PC-3 (cell line): ENCODE data around the gene AHCYL2. TPM values are rescaled to one million over a fixed set of nuclear protein-coding genes. Genes with fewer than 3 reads are reported as not detected.

ENCODE experiments used
- ATAC-seq: fragments of 200-7000 bp; cut with Tn5 transposase; 2 replicates; pipeline ENCODE4 v1.9.1; 2020; ENCODE audit warnings: mild to moderate bottlenecking, moderate library complexity
- BruUV-seq: library from RNA; stranded (reverse); fragments of 400-500 nt; replicated peaks from 2 replicates; lab custom pipeline; 2021; lab: Mats Ljungman, UMichigan
- CTCF ChIA-PET: fragments of 300-600 bp; sonication (Branson Sonifier 250); formaldehyde crosslinking; loops from one replicate; lab custom pipeline; 2022; ENCODE audit warnings: antibody characterized with exemption; lab: Charles Lee
- POLR2A ChIA-PET: fragments of 300-600 bp; sonication (Branson Sonifier 250); formaldehyde crosslinking; loops from one replicate; lab custom pipeline; 2022; ENCODE audit warnings: antibody characterized with exemption; ENCODE audit not compliant: unreplicated experiment; lab: Charles Lee
- DNase-seq: peaks from one replicate; pipeline ENCODE4 v3.0.0-alpha.2; 2015
- H2AFZ ChIP-seq: fragments of 300-600 bp; sonication (generic); 2 replicates; pipeline ENCODE4 v1.6.0; 2016; ENCODE audit warnings: antibody characterized with exemption, low read length
- H3F3A ChIP-seq: fragments of 300-600 bp; sonication (generic); one replicate; pipeline ENCODE4 v1.6.0; 2017; ENCODE audit warnings: antibody characterized with exemption, low read length, control low read depth, mild to moderate bottlenecking; ENCODE audit not compliant: unreplicated experiment
- H3K27ac ChIP-seq: fragments of 300-600 bp; sonication (generic); 2 replicates; pipeline ENCODE4 v1.5.1; 2016; ENCODE audit warnings: mild to moderate bottlenecking, low read length
- H3K27me3 ChIP-seq: fragments of 300-600 bp; sonication (generic); 2 replicates; pipeline ENCODE4 v1.6.1; 2016; ENCODE audit warnings: low read length, mixed read lengths
- H3K36me3 ChIP-seq: fragments of 300-600 bp; sonication (generic); 2 replicates; pipeline ENCODE4 v1.6.1; 2016; ENCODE audit warnings: low read depth, mixed run types, low read length, mixed read lengths
- H3K4me1 ChIP-seq: fragments of 300-600 bp; sonication (generic); 2 replicates; pipeline ENCODE4 v1.5.1; 2016; ENCODE audit warnings: low read length; ENCODE audit not compliant: insufficient read depth
- H3K4me2 ChIP-seq: fragments of 300-600 bp; sonication (generic); 2 replicates; pipeline ENCODE4 v1.6.0; 2016; ENCODE audit warnings: low read length
- H3K4me3 ChIP-seq: fragments of 300-600 bp; sonication (generic); 2 replicates; pipeline ENCODE4 v1.5.1; 2016; ENCODE audit warnings: mild to moderate bottlenecking, low read length, mixed read lengths
- H3K79me2 ChIP-seq: fragments of 300-600 bp; sonication (generic); 2 replicates; pipeline ENCODE4 v1.6.1; 2017; ENCODE audit warnings: low read length, mixed read lengths
- H3K9ac ChIP-seq: fragments of 300-600 bp; sonication (generic); 2 replicates; pipeline ENCODE4 v1.6.0; 2016; ENCODE audit warnings: mild to moderate bottlenecking, low read length
- H3K9me2 ChIP-seq: fragments of 300-600 bp; sonication (generic); replicated peaks from 2 replicates; pipeline ENCODE4 v1.6.1; 2016; ENCODE audit warnings: mixed run types, low read length, mixed read lengths
- H3K9me3 ChIP-seq: fragments of 300-600 bp; sonication (generic); 2 replicates; pipeline ENCODE4 v1.6.1; 2016; ENCODE audit warnings: low read length, mixed read lengths
- H4K20me1 ChIP-seq: fragments of 300-600 bp; sonication (generic); 2 replicates; pipeline ENCODE4 v1.6.1; 2016; ENCODE audit warnings: low read length, mixed read lengths
- CTCF ChIP-seq: fragments of 300-600 bp; sonication (generic); conservative IDR thresholded peaks from 2 replicates; pipeline ENCODE4 v1.5.1; 2017; ENCODE audit warnings: antibody characterized with exemption, low read depth, mild to moderate bottlenecking, low read length
- EZH2 ChIP-seq: fragments of 300-600 bp; sonication (generic); IDR thresholded peaks from one replicate; pipeline ENCODE4 v1.6.1; 2017; ENCODE audit warnings: antibody characterized with exemption, mild to moderate bottlenecking, low read length; ENCODE audit not compliant: unreplicated experiment
- EZH2phosphoT487 ChIP-seq: fragments of 300-600 bp; sonication (generic); IDR thresholded peaks from 2 replicates; pipeline ENCODE4 v1.6.1; 2018; ENCODE audit warnings: mild to moderate bottlenecking, antibody characterized with exemption, low read length, borderline replicate concordance
- intact Hi-C: fragments of 100-400 bp; cut with micrococcal nuclease; formaldehyde crosslinking; loops from 2 replicates; pipeline ENCODE4 v1.9.0; 2023
- total RNA-seq: library from RNA; depleted of rRNA; stranded (reverse); fragments of >200 nt; gene quantifications from 2 replicates; pipeline ENCODE4 v1.2.3, GENCODE V29; 2014

AHCYL2 gene
- total RNA-seq, 1 experiment from 2014 or later, result 9.2 TPM

GRCh38 chr7:129338450-129338849, 113.6 kb downstream of the AHCYL2 start:
- no peaks in the 10 kb centered on the region for H3K79me2 ChIP-seq
- peaks cover 1% of the 10 kb centered on the region for H3K4me1 ChIP-seq
- ATAC-seq (no peak), DNase-seq (no peak)
- H2AFZ ChIP-seq, result no peak overlapping the region
- no peak overlapping the region for H3K9ac ChIP-seq
- H3K9me3 ChIP-seq, result no peaks in the 10 kb centered on the region
- no TSS peak for BruUV-seq
- H3K9me2 ChIP-seq, result no peaks in the 10 kb centered on the region
- no peaks in the 10 kb centered on the region for H4K20me1 ChIP-seq
- H3K4me2 ChIP-seq, result no peak overlapping the region
- no peak overlapping the region for H3K4me3 ChIP-seq
- H3K27ac ChIP-seq, result no peak overlapping the region
- ChIA-PET CTCF (no interaction called here), POLR2A (no interaction called here)
- H3F3A ChIP-seq, result no peaks in the 10 kb centered on the region
- no peak for TF ChIP-seq EZH2phosphoT487
- no peak for TF ChIP-seq CTCF
- no peak for TF ChIP-seq EZH2
- no peaks in the 10 kb centered on the region for H3K27me3 ChIP-seq
- no peaks in the 10 kb centered on the region; the same call in 1 of the 2 replicates for H3K36me3 ChIP-seq
- intact Hi-C loops, result no loop called here

GRCh38 chr7:129341212-129341611, 116.4 kb downstream of the AHCYL2 start:
- Histone ChIP-seq H3K4me3 (no peak overlapping the region), H4K20me1 (no peaks in the 10 kb centered on the region), H3K36me3 (no peaks in the 10 kb centered on the region; the same call in 1 of the 2 replicates), H2AFZ (no peak overlapping the region), H3K79me2 (no peaks in the 10 kb centered on the region), H3K27me3 (no peaks in the 10 kb centered on the region), H3F3A (no peaks in the 10 kb centered on the region), H3K9me2 (no peaks in the 10 kb centered on the region), H3K4me2 (no peak overlapping the region), H3K9me3 (no peaks in the 10 kb centered on the region), H3K27ac (no peak overlapping the region), H3K4me1 (no peaks in the 10 kb centered on the region; the same call in none of the 2 replicates), H3K9ac (no peak overlapping the region)
- TF ChIP-seq CTCF (no peak), EZH2phosphoT487 (no peak), EZH2 (no peak)
- POLR2A ChIA-PET, result interaction anchor here (0.6 kb wide), 1 partner anchor 68 kb away, joined by 3 read pairs; no protein-coding TSS in a partner anchor
- intact Hi-C loops, result no loop called here
- DNase-seq (no peak), ATAC-seq (no peak)
- BruUV-seq, result no TSS peak
- CTCF ChIA-PET, result no interaction called here
